GM19455 (cell line): Measurements from ENCODE around the gene RMI2.
"Not testable (repeated sequence)": the region's sequence is repeated elsewhere in the genome, so short reads cannot be mapped to it uniquely, and the experiment has no call there.

Experiments
- ATAC-seq: cut with Tn5 transposase; IDR thresholded peaks from one replicate; pipeline ENCODE4 v1.9.1; 2021; ENCODE audit not compliant: unreplicated experiment

Gene RMI2

GRCh38 chr16:11350921-11351335, 5.7 kb downstream of the RMI2 start:
- no peak for ATAC-seq

GRCh38 chr16:11353158-11353557, 7.9 kb downstream of the RMI2 start:
- no peak for ATAC-seq

GRCh38 chr16:11354407-11354732, 9.1 kb downstream of the RMI2 start:
- ATAC-seq = peak; percentile 29

- ATAC-seq = peak; percentile 54
Measured at GRCh38 chr16:11354733-11355574, 9.7 kb downstream of the RMI2 start.

GRCh38 chr16:11355862-11356261, 10.6 kb downstream of the RMI2 start:
- ATAC-seq = no peak

GRCh38 chr16:11356573-11357331, 11.5 kb downstream of the RMI2 start:
- ATAC-seq = no peak

GRCh38 chr16:11358531-11358930, 13.3 kb downstream of the RMI2 start:
- no peak for ATAC-seq

- ATAC-seq = no peak
Measured at GRCh38 chr16:11359370-11359769, 14.1 kb downstream of the RMI2 start.

- ATAC-seq = no peak
Measured at GRCh38 chr16:11360641-11361373, 15.5 kb downstream of the RMI2 start.

GRCh38 chr16:11361701-11362451, 16.6 kb downstream of the RMI2 start:
- ATAC-seq = peak; percentile 49

GRCh38 chr16:11363927-11364258, 18.6 kb downstream of the RMI2 start:
- ATAC-seq = no peak

GRCh38 chr16:11367483-11367906, 22.2 kb downstream of the RMI2 start:
- no peak for ATAC-seq

GRCh38 chr16:11370084-11370931, 25.0 kb downstream of the RMI2 start:
- no peak for ATAC-seq

GRCh38 chr16:11370932-11371279, 25.6 kb downstream of the RMI2 start:
- ATAC-seq = not testable (repeated sequence)

GRCh38 chr16:11372073-11372828, 27.0 kb downstream of the RMI2 start:
- ATAC-seq = no peak

GRCh38 chr16:11372829-11373306, 27.6 kb downstream of the RMI2 start:
- ATAC-seq = no peak

GRCh38 chr16:11374255-11374654, 29.0 kb downstream of the RMI2 start:
- no peak for ATAC-seq

GRCh38 chr16:11377154-11377553, 31.9 kb downstream of the RMI2 start:
- ATAC-seq = no peak

GRCh38 chr16:11378951-11379350, 33.7 kb downstream of the RMI2 start:
- ATAC-seq = not testable (repeated sequence)
